ENCODE results near the gene MBD3L2. TPM values are rescaled to one million over a fixed set of nuclear protein-coding genes. Genes with fewer than 3 reads are reported as not detected.

Gene MBD3L2
- total RNA-seq, 1 donor from 2014 or later = not detected

- intact Hi-C loops (cut with DNase I) = no loop called here
- DNase-seq (ENCODE audit: low spot score) (no peak), ATAC-seq (no peak)
Observed at GRCh38 chr19:7099597-7099921, 50.4 kb downstream of the MBD3L2 start.

Other genes starting within 250 kb of the MBD3L2 start
- gene ADGRE1, start 161.7 kb upstream of the MBD3L2 start, total RNA-seq = 1.8 TPM
- gene MBD3L2B, start 27.9 kb upstream of the MBD3L2 start, total RNA-seq = not detected
- not detected for gene MBD3L5, start 18.7 kb upstream of the MBD3L2 start, total RNA-seq
- gene MBD3L4, start 9.1 kb upstream of the MBD3L2 start, total RNA-seq = not detected
- gene MBD3L3, start 9.4 kb downstream of the MBD3L2 start, total RNA-seq = not detected
- 10.0 TPM for gene ZNF557, start 20.4 kb downstream of the MBD3L2 start, total RNA-seq
- 62.6 TPM for gene INSR, start 245.1 kb downstream of the MBD3L2 start, total RNA-seq